ENCODE data around the gene ALG1.

ALG1 gene

GRCh38 chr16:5054876-5055865, 16.5 kb upstream of the ALG1 start:
- Histone ChIP-seq H3K36me3 (ENCODE audit: control insufficient read depth, insufficient read depth, low read length) (no peaks in the 10 kb centered on the region), H3K27me3 (ENCODE audit: control insufficient read depth, insufficient read depth, low read length) (no peaks in the 10 kb centered on the region), H3K27ac (ENCODE audit: low read depth, low read length) (no peak overlapping the region), H3K4me1 (ENCODE audit: control insufficient read depth, insufficient read depth, low read length) (no peaks in the 10 kb centered on the region), H3K9ac (ENCODE audit: low read length) (no peak overlapping the region), H3K4me3 (ENCODE audit: low read length) (no peak overlapping the region)

GRCh38 chr16:5056352-5056751, 15.3 kb upstream of the ALG1 start:
- Histone ChIP-seq H3K4me1 (ENCODE audit: control insufficient read depth, insufficient read depth, low read length) (no peaks in the 10 kb centered on the region), H3K36me3 (ENCODE audit: control insufficient read depth, insufficient read depth, low read length) (no peaks in the 10 kb centered on the region)

GRCh38 chr16:5058476-5058875, 13.2 kb upstream of the ALG1 start:
- Histone ChIP-seq H3K4me1 (ENCODE audit: control insufficient read depth, insufficient read depth, low read length) (no peaks in the 10 kb centered on the region), H3K36me3 (ENCODE audit: control insufficient read depth, insufficient read depth, low read length) (no peaks in the 10 kb centered on the region), H3K27ac (ENCODE audit: low read depth, low read length) (no peak overlapping the region), H3K27me3 (ENCODE audit: control insufficient read depth, insufficient read depth, low read length) (no peaks in the 10 kb centered on the region), H3K4me3 (ENCODE audit: low read length) (no peak overlapping the region), H3K9ac (ENCODE audit: low read length) (no peak overlapping the region)

More at GRCh38 chr16:5056352-5056751, 15.3 kb upstream of the ALG1 start:
- Histone ChIP-seq H3K27me3 (ENCODE audit: control insufficient read depth, insufficient read depth, low read length) (no peaks in the 10 kb centered on the region), H3K4me3 (ENCODE audit: low read length) (no peak overlapping the region), H3K9ac (ENCODE audit: low read length) (no peak overlapping the region), H3K27ac (ENCODE audit: low read depth, low read length) (no peak overlapping the region)

GRCh38 chr16:5059386-5060072, 12.1 kb upstream of the ALG1 start:
- Histone ChIP-seq H3K27ac (ENCODE audit: low read depth, low read length) (no peak overlapping the region), H3K4me1 (ENCODE audit: control insufficient read depth, insufficient read depth, low read length) (no peaks in the 10 kb centered on the region), H3K36me3 (ENCODE audit: control insufficient read depth, insufficient read depth, low read length) (no peaks in the 10 kb centered on the region), H3K9ac (ENCODE audit: low read length) (no peak overlapping the region), H3K27me3 (ENCODE audit: control insufficient read depth, insufficient read depth, low read length) (no peaks in the 10 kb centered on the region), H3K4me3 (ENCODE audit: low read length) (no peak overlapping the region)

GRCh38 chr16:5060073-5060641, 11.5 kb upstream of the ALG1 start:
- no peak overlapping the region for H3K4me3 ChIP-seq (ENCODE audit: low read length)
- H3K27ac ChIP-seq (ENCODE audit: low read depth, low read length) = no peak overlapping the region
- H3K27me3 ChIP-seq (ENCODE audit: control insufficient read depth, insufficient read depth, low read length) = peaks cover 2% of the 10 kb centered on the region
- H3K4me1 ChIP-seq (ENCODE audit: control insufficient read depth, insufficient read depth, low read length) = no peaks in the 10 kb centered on the region
- no peak overlapping the region for H3K9ac ChIP-seq (ENCODE audit: low read length)
- H3K36me3 ChIP-seq (ENCODE audit: control insufficient read depth, insufficient read depth, low read length) = no peaks in the 10 kb centered on the region

- Histone ChIP-seq H3K4me1 (ENCODE audit: control insufficient read depth, insufficient read depth, low read length) (no peaks in the 10 kb centered on the region), H3K9ac (ENCODE audit: low read length) (no peak overlapping the region), H3K27ac (ENCODE audit: low read depth, low read length) (no peak overlapping the region), H3K36me3 (ENCODE audit: control insufficient read depth, insufficient read depth, low read length) (no peaks in the 10 kb centered on the region), H3K27me3 (ENCODE audit: control insufficient read depth, insufficient read depth, low read length) (peaks cover 2% of the 10 kb centered on the region), H3K4me3 (ENCODE audit: low read length) (no peak overlapping the region)
Measured at GRCh38 chr16:5062051-5062450, 9.6 kb upstream of the ALG1 start.

GRCh38 chr16:5062790-5063765, 8.6 kb upstream of the ALG1 start:
- no peak overlapping the region for H3K9ac ChIP-seq (ENCODE audit: low read length)
- H3K27me3 ChIP-seq (ENCODE audit: control insufficient read depth, insufficient read depth, low read length) = peaks cover 2% of the 10 kb centered on the region
- no peak overlapping the region for H3K4me3 ChIP-seq (ENCODE audit: low read length)
- H3K27ac ChIP-seq (ENCODE audit: low read depth, low read length) = no peak overlapping the region
- H3K4me1 ChIP-seq (ENCODE audit: control insufficient read depth, insufficient read depth, low read length) = no peaks in the 10 kb centered on the region
- H3K36me3 ChIP-seq (ENCODE audit: control insufficient read depth, insufficient read depth, low read length) = no peaks in the 10 kb centered on the region

GRCh38 chr16:5064915-5065314, 6.7 kb upstream of the ALG1 start:
- peaks cover 2% of the 10 kb centered on the region for H3K27me3 ChIP-seq (ENCODE audit: control insufficient read depth, insufficient read depth, low read length)
- H3K4me3 ChIP-seq (ENCODE audit: low read length) = peak overlapping the region; percentile 17
- H3K27ac ChIP-seq (ENCODE audit: low read depth, low read length) = no peak overlapping the region
- no peak overlapping the region for H3K9ac ChIP-seq (ENCODE audit: low read length)
- no peaks in the 10 kb centered on the region for H3K36me3 ChIP-seq (ENCODE audit: control insufficient read depth, insufficient read depth, low read length)
- H3K4me1 ChIP-seq (ENCODE audit: control insufficient read depth, insufficient read depth, low read length) = no peaks in the 10 kb centered on the region

GRCh38 chr16:5065326-5065725, 6.3 kb upstream of the ALG1 start:
- Histone ChIP-seq H3K4me3 (ENCODE audit: low read length) (peak overlapping the region; percentile 17), H3K4me1 (ENCODE audit: control insufficient read depth, insufficient read depth, low read length) (no peaks in the 10 kb centered on the region), H3K36me3 (ENCODE audit: control insufficient read depth, insufficient read depth, low read length) (no peaks in the 10 kb centered on the region), H3K27ac (ENCODE audit: low read depth, low read length) (no peak overlapping the region), H3K27me3 (ENCODE audit: control insufficient read depth, insufficient read depth, low read length) (peaks cover 2% of the 10 kb centered on the region), H3K9ac (ENCODE audit: low read length) (no peak overlapping the region)

GRCh38 chr16:5065813-5066212, 5.8 kb upstream of the ALG1 start, which contains the start of gene C16orf89:
Gene C16orf89, minus strand, starts transcription at chr16:5065956. Its CDS starts 48 bp downstream, at chr16:5065908.
- H3K9ac ChIP-seq (ENCODE audit: low read length) = no peak within 1 kb of the TSS
- no peaks in the 10 kb centered on the region for H3K4me1 ChIP-seq (ENCODE audit: control insufficient read depth, insufficient read depth, low read length)

GRCh38 chr16:5066511-5066910, 5.1 kb upstream of the ALG1 start:
- H3K27ac ChIP-seq (ENCODE audit: low read depth, low read length) = no peak overlapping the region
- H3K4me1 ChIP-seq (ENCODE audit: control insufficient read depth, insufficient read depth, low read length) = peaks cover 3% of the 10 kb centered on the region
- no peaks in the 10 kb centered on the region for H3K36me3 ChIP-seq (ENCODE audit: control insufficient read depth, insufficient read depth, low read length)
- H3K9ac ChIP-seq (ENCODE audit: low read length) = no peak overlapping the region
- H3K27me3 ChIP-seq (ENCODE audit: control insufficient read depth, insufficient read depth, low read length) = peaks cover 2% of the 10 kb centered on the region
- H3K4me3 ChIP-seq (ENCODE audit: low read length) = no peak overlapping the region

More at GRCh38 chr16:5065813-5066212, 5.8 kb upstream of the ALG1 start, which contains the start of gene C16orf89:
- Histone ChIP-seq H3K27me3 (ENCODE audit: control insufficient read depth, insufficient read depth, low read length) (peaks cover 2% of the 10 kb centered on the region), H3K36me3 (ENCODE audit: control insufficient read depth, insufficient read depth, low read length) (no peaks in the 10 kb centered on the region), H3K27ac (ENCODE audit: low read depth, low read length) (no peak within 1 kb of the TSS), H3K4me3 (ENCODE audit: low read length) (peak within 1 kb of the TSS; percentile 17)

Data from rectal smooth muscle tissue (tissue), 1 donor.